ENCODE results near the gene GREM1. TPM values are rescaled to one million over a fixed set of nuclear protein-coding genes. Genes with fewer than 3 reads are reported as not detected.

GREM1 gene
- total RNA-seq, 4 donors from 2014 or later, result 0.57 to 2.5 (median 1.1) TPM; not detected in 1

DNA sequence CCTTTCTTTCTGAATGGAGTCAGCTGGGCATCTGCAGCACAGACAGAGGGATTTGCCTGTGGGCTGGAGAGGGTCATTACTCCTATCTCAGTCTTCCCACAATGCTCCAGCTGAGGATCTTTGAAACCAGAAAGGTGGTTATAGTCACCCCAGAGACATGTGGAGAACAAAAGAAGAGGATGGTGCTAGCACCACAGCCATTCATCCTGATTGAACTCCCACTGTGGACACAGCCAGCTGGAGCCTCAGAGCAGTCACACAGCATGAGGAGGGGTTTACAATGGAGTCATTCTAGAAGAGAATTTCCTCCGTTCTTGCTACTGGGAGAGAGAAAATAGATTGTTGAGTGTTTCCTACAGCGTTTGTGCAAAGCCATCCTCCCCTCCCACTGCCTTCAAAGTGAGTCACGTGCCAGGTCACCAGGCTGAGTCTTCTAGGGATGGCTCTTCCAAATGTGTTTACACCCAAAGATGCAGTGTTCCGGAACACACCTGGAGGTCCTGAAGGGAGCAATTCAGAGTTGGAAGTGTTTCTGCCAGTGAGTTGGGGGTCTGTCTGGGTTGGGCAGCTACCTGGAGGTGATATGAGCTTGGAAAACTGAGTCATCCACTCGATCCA is 18.9 kb upstream of the GREM1 start:
- TF ChIP-seq, protein P1, sequence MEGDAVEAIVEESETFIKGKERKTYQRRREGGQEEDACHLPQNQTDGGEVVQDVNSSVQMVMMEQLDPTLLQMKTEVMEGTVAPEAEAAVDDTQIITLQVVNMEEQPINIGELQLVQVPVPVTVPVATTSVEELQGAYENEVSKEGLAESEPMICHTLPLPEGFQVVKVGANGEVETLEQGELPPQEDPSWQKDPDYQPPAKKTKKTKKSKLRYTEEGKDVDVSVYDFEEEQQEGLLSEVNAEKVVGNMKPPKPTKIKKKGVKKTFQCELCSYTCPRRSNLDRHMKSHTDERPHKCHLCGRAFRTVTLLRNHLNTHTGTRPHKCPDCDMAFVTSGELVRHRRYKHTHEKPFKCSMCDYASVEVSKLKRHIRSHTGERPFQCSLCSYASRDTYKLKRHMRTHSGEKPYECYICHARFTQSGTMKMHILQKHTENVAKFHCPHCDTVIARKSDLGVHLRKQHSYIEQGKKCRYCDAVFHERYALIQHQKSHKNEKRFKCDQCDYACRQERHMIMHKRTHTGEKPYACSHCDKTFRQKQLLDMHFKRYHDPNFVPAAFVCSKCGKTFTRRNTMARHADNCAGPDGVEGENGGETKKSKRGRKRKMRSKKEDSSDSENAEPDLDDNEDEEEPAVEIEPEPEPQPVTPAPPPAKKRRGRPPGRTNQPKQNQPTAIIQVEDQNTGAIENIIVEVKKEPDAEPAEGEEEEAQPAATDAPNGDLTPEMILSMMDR (IDR thresholded peaks at IDR 0.05; ENCODE audit: low read depth), result no peak

DNA sequence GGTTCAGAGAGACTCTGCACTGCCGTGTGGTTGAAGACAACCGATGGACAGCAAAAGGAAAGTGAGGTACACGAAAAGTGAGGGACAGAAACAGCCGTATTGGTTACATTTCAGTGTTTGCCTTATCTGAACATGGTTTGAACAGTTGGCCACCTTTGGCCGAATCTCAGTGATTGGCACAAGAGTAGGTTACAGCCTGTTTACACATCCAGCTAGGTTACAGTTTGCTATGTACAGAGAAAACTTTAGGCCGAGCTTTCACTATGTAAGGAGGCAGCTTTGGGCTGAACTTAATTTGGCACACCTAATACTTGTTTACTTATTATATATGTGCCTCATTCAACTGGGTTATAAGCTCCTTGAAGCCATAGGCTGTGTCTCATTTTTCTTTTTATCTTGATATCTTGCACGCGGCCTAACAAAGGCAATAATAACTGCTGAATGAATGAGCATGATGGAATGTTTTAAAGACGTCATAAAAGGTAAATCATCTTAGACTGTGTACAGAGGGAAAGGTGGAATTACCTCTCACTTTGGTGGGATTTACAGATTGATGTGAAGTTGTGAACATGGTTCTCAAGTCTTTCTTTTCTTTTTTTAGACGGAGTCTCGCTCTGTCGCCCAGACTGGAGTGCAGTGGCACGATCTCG is 17.2 kb upstream of the GREM1 start:
- TF ChIP-seq, protein P1 (IDR thresholded peaks at IDR 0.05; ENCODE audit: low read depth), result no peak

DNA sequence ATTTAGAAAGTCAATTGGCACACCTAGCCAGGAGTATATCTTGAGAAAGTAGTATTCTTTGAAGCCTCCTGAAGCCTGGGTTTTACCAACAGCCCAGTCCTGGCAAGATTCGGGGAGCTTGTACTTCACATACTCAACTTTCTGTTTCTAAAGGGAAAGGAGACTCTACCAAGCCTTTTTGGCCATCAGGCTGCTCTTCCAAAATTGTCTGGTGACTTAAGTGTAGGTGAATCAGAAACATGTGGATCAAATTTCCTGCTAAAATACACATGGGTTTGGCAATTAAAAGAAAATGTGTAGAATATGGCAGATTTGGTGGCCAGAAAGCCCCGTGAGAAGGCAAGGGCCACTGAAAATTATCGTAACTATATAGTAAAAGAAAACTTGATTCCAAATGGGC is 15.9 kb upstream of the GREM1 start:
- TF ChIP-seq, protein P1 (IDR thresholded peaks at IDR 0.05; ENCODE audit: low read depth), result no peak

DNA sequence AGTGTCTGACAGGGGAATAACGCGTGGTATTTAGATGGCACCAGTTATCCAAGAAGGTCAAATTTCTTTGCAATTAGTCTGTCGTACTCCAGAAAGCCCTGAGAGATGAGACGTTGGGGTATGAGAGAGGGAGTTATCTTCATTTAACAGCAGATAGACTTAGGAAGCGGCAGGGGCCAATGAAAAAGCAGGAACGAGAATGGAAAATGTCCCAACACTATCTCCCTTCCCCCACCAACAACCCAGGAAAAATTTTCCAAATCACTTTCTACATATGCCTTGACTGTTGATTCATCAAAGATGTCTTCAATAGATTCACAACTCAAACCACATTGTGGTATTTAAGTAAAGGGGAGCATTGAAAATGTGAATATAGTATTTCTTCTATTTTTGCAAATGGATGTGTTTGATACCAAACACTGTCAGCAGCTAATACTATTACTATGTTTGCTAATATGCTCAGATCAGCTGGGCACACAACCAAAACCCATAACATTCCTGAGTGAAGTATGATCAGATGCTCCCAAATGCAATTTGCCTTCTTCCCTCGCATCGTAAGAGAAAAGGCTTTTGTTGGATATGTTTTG is 13.3 kb upstream of the GREM1 start:
- TF ChIP-seq, protein P1 (IDR thresholded peaks at IDR 0.05; ENCODE audit: low read depth), result no peak

DNA sequence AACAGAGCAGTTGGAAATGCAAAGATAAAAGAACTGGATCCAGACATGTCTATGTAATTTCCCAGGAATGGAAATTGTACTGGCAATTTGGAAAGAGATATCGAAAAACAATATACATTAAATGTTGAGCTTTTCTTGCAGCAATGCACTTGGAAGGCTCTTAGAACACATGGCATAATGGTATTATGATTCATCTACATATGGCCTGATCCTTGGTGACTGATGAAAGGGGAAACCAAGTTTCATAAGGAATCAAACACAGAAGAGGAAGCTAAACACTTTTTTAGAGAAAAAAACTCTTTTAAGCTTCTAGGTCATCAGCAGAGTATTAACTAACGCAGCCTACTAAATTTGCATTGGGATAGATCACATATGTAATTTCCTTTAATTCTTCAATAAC is 12.4 kb upstream of the GREM1 start:
- TF ChIP-seq, protein P1 (IDR thresholded peaks at IDR 0.05; ENCODE audit: low read depth), result no peak

DNA sequence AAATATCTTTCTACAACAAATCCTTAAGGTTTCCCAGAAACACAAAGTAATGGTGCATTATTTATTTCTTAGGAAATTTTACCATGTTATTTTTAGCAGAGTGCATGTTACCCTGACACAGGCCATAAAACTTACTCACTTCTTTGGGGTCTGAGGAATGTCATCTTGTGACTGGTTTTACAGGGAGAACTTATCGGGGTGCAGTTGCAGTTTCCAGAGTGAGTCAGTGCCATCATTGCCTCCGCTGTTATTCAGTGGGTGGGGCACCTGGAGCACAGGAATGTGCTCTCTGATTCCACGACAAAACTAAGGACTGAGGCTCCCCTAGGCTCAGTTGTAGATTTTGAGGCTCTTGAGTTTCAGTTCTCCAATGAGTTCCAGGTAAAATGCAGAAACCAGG is 11.1 kb upstream of the GREM1 start:
- TF ChIP-seq, protein P1 (IDR thresholded peaks at IDR 0.05; ENCODE audit: low read depth), result no peak

DNA sequence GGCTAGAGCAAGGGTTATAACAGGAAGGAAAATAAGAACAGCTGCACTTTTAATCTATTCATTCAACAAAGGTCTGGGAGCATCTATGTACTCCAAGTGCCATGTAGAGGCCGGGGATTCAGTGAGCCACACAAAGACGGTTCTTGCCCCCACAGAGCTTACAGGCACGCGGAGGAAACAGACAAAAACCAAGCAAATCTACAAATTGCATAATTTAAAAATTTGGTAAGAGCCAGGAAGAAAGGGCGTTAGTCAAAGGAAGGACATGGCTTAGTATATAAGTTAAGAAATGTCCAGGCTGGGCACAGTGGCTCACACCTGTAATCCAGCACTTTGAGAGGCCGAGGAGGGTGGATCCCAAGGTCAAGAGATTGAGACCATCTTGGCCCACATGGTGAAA is 10.4 kb upstream of the GREM1 start:
- TF ChIP-seq, protein P1 (IDR thresholded peaks at IDR 0.05; ENCODE audit: low read depth), result no peak
